Epithelial cell of esophagus (primary cell): Measurements from ENCODE around the gene PDXDC1.
A peak's percentile ranks its signal among the peaks of the same experiment; 100 is the strongest.
"Not testable (repeated sequence)": the region's sequence is repeated elsewhere in the genome, so short reads cannot be mapped to it uniquely, and the experiment has no call there.

Experiments
- DNase-seq: peaks from one replicate; pipeline ENCODE4 v3.0.0; 2010; ENCODE audit warnings: low read depth
- H3K4me3 ChIP-seq: 2 replicates; pipeline ENCODE4 v1.5.1; 2011; ENCODE audit warnings: mild to moderate bottlenecking, low read length, control low read depth
- TF ChIP-seq, protein P1 (sequence below): IDR thresholded peaks from 2 replicates; pipeline ENCODE4 v1.5.1; 2011; ENCODE audit warnings: low read depth, mild to moderate bottlenecking, low read length, control low read depth, inconsistent platforms; ENCODE audit not compliant: insufficient read depth; ENCODE audit errors: missing control alignments

The PDXDC1 gene

DNA sequence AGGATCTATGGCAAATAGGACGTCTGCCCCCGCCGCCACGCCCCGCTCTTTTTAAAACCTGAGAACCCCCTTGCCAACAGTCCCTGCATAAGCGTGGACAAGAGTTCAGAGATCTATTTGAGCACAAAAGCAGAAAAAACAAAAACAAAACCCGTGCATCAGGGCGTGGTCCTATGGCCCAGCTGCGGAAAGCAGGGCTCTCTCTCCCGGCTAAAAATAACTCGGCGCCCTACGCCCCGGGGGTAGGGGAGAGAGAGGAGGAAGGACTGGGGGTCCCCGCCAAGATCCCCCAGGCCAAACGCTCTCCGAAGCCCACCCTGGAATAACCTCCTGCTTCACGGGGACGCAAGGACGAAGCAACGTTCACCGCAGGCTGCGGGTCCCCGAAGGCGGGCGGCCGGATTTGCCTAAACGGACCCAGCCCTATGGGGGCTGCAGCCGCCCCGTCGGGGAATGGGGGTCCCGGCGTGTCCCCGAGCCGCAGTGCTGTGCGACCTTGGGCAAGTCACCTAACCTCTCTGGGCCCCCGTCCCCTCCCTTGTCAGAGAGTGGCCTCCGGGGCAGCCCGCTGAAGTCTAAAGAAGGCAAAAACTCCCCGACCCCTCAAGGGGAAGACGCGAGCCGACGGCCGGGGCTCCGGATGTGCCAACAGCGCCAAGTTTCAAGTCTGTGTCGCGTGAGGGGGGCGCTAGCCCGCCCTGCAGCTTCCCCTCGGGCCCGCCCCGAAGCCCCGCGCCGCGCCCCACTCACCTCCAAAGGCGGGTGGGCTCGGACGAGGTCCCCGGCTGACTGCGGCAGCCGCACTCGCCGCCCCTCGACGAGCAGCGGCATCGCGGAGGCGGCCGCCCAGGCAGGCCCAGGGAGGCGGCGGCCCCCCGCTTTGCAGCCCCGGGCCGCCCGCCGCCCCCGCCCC lies 80.6 kb downstream of the PDXDC1 start:
- peak overlapping the region; percentile 81 for H3K4me3 ChIP-seq
- no peak for DNase-seq
- TF ChIP-seq, protein P1, sequence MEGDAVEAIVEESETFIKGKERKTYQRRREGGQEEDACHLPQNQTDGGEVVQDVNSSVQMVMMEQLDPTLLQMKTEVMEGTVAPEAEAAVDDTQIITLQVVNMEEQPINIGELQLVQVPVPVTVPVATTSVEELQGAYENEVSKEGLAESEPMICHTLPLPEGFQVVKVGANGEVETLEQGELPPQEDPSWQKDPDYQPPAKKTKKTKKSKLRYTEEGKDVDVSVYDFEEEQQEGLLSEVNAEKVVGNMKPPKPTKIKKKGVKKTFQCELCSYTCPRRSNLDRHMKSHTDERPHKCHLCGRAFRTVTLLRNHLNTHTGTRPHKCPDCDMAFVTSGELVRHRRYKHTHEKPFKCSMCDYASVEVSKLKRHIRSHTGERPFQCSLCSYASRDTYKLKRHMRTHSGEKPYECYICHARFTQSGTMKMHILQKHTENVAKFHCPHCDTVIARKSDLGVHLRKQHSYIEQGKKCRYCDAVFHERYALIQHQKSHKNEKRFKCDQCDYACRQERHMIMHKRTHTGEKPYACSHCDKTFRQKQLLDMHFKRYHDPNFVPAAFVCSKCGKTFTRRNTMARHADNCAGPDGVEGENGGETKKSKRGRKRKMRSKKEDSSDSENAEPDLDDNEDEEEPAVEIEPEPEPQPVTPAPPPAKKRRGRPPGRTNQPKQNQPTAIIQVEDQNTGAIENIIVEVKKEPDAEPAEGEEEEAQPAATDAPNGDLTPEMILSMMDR: no peak

DNA sequence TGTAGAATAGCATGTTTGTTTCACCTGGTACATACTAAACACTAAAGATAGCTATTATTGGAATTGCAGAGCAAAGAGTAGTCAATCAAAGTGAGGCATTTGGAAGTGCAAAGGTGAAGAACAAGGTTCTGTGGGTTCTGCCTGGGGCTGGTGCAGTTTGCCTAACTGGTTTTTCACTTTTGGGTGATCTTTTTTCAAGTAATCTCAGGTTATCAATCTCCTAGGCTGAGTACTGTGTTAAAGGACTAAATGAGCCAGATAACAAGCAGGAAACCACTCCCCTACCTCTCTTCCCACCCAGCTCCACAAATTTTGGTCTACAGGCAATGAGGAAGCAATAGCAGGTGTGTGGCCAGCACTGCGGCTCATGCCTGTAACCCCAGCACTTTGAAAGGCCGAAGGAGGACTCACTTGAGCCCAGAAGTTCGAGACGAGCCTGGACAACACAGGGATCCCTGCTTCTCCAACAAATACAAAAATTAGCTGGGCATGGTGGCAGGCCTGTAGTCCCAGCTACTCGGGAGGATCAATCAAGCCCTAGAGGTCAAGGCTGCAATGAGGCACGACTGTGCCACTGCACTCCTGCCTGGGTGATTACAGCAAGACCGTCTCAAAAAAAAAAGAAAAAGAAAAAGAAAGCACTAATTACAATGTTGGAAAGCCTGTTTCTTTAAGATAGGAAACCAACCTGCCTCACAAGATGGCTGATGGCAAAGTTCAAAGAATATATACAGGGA lies 83.0 kb downstream of the PDXDC1 start:
- TF ChIP-seq, protein P1: no peak
- no peak for DNase-seq

DNA sequence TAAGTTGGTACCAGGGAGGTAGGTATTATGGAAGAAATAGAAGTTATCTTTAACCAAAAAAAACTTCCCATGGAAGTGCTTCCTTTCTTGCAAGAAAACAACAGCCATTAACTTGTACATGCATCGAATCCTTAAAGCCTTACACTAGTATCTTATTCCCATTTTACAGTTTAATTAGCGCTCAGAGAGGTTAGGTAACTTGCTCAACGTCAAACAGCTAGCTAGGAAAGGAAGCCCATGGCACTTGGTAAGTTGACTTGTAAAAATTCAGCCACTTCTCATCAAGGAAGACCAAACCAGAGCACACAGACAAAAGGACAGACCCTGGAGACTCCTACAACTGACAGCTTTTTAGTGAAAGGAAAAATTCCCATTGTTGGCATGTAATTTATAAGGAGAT lies 84.5 kb downstream of the PDXDC1 start:
- DNase-seq: no peak
- TF ChIP-seq, protein P1: no peak
- no peak overlapping the region for H3K4me3 ChIP-seq

More for the DNA sequence above, 83.0 kb downstream of the PDXDC1 start:
- H3K4me3 ChIP-seq: no peak overlapping the region

DNA sequence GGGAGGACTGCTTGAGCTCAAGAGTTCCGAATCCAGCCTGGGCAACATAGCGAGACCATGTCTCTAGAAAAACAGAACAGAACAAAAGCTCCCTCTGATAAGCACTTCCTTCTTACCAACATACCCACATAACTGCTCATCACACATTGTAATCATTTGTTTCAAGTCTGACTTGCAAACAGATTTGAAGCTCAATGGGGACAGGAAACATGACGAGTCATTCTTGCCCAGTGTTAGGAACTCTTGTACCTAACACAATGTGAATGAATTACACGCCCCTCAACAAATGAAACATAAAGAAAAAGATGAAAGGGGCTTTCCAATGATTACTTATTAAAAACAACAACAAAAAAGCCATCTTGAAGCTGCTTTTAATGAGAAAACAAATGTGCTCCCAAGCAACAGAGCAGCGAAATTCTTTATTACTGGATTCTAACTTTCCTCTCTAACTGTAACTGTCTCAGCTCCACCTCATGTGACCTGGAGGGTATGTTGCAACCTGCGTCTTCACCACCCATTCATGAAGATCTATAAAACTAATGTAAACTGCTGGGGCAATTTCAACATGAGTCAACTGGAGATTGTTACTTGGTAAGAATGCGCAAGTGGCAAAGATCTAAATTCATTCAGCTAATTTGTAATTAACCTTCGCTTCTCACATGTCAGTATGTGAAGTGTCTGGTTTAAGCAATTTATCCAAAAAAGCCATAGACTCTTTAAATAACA lies 87.4 kb downstream of the PDXDC1 start:
- peak; percentile 20 for DNase-seq
- H3K4me3 ChIP-seq: not testable (repeated sequence)

DNA sequence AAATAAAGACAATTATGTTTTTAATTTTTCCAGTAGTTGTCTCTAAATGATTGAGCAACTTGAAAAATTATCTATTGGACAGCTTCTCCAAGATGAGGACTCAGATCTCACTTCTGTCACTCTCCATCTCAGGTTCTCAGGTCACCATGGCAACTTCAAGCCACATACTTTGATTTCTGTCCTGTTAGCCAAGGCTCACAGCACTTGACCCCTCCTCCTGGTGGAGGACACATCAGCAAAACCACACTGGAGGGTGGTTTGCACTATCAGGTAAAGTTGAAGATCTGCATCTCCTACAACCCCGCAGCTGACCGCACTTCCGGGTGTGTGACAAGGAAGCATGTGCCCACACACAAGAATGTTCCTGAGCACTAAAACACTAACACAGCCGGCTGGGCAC lies 91.1 kb downstream of the PDXDC1 start:
- H3K4me3 ChIP-seq, DNase-seq: not testable (repeated sequence)

DNA sequence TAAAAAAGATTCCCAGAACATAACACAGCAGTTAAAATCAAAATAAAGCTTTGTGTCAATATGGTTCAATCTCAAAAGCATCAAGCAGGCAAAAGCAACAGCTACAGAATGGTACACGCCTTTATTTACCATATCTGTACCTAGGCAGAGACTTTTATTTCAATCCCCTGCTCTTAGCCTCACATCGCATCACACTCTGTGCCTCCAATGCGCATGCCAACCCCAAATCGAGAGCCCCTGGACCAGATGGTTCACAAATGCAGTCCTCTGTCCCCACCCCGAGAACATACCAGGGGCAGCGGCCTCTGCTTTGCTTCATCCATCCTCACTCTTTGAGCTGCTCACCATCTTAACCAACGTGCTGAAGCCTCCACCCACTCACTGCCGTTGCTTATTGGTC lies 91.9 kb downstream of the PDXDC1 start:
- not testable (repeated sequence) for DNase-seq, H3K4me3 ChIP-seq

DNA sequence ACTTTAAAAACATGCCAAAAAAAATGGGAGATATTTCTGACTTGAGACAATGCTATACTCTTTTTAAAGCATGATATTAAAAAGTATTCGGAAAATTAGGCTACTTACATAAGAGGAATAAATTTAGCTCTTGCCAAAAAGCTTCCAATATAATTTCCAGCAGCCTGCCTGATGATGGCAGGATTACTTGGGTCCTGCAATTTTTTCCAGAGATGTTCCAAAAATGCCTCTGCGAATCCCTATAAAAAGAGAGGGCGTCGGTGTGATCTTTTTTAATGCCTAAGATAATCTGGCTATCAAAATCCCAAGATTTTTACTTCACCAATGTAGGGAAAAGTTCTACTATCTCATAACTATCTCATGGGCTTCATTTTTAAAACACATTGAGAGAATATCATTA lies 96.2 kb downstream of the PDXDC1 start:
- not testable (repeated sequence) for H3K4me3 ChIP-seq, DNase-seq

DNA sequence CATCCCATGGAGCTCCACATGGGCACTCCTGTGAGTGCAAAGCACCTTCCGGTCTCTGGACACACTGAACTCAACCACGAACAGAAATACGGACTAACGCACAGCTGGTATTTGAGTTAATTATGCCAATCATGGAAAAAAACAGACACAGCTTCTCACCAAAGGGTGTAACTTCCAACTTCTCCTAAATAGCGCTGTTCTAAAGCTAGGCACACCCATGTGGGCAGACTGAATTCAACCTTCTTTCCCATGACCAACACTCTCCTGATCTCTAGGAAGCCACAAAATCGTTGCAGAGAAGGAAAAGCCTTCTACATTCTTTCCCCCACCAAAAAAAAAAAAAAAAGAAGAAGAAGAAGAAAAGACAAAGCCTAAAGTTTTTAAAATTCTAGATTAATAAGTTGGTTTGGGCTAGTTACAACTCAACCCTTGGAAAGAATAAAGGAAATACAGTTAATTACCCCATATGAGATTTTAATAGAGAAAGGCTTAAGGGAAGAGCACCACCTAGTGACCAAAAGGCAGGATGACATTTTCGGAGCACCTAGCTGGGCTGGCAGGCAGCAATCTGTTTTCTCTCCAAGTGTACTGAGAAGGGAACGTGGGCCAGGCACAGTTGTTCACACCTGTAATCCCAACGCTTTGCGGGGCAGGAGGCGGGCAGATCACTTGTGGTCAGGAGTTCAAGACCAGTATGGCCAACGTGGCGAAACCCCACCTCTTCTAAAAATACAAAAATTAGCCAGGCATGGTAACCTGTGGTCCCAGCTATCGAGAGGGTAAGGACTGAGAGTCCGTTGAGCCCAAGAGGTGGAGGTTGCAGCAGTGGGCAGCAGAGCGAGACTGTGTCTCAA lies 97.3 kb downstream of the PDXDC1 start:
- TF ChIP-seq, protein P1: peak; percentile 31
- not testable (repeated sequence) for DNase-seq, H3K4me3 ChIP-seq
